GM12878 (cell line): ENCODE results near the gene CYP4V2. TPM values are rescaled to one million over a fixed set of nuclear protein-coding genes. Genes with fewer than 3 reads are reported as not detected.

Experiments
- ATAC-seq: fragments of 200-7000 bp; cut with Tn5 transposase; 3 replicates; pipeline ENCODE4 v1.9.1; 2020; ENCODE audit warnings: mild to moderate bottlenecking, moderate library complexity
- BruUV-seq: library from RNA; stranded (reverse); fragments of 400-500 nt; replicated peaks from 2 replicates; lab custom pipeline; 2021; lab: Mats Ljungman, UMichigan
- CTCF ChIA-PET: fragments of 300-600 bp; sonication (Branson Sonifier 250); formaldehyde crosslinking; extraction: SDS; loops from one replicate; lab custom pipeline; 2021; ENCODE audit warnings: inconsistent platforms; lab: Yijun Ruan, JAX
- POLR2A ChIA-PET: fragments of 350-600 bp; formaldehyde crosslinking; extraction: SDS; loops from one replicate; lab custom pipeline; 2021; ENCODE audit warnings: inconsistent platforms; lab: Charles Lee
- RAD21 ChIA-PET: fragments of 300-600 bp; sonication (Branson Sonifier 250); formaldehyde crosslinking; loops from one replicate; lab custom pipeline; 2023; ENCODE audit warnings: antibody characterized with exemption; ENCODE audit not compliant: unreplicated experiment; lab: Charles Lee
- SMC1A ChIA-PET: fragments of 300-600 bp; sonication (Branson Sonifier 250); formaldehyde crosslinking; loops from one replicate; lab custom pipeline; 2023; ENCODE audit not compliant: unreplicated experiment, uncharacterized antibody; lab: Charles Lee
- DNase-seq: peaks from one replicate; pipeline ENCODE4 v3.0.0-alpha.2; 2011; ENCODE audit warnings: low read depth, low spot score
- FAIRE-seq: peaks from 3 replicates; lab custom pipeline; 2011; peaks lifted over from hg19 to GRCh38; lab: Jason Lieb, UNC
- H2AFZ ChIP-seq: 2 replicates; pipeline ENCODE4 v1.6.0; 2011; ENCODE audit warnings: low read depth, low read length, control low read depth; ENCODE audit not compliant: control insufficient read depth
- H3K27ac ChIP-seq: 2 replicates; pipeline ENCODE4 v1.5.1; 2011; ENCODE audit warnings: control low read depth; ENCODE audit not compliant: control insufficient read depth, insufficient read depth
- H3K27me3 ChIP-seq, 2 experiments: replicated peaks in 1 of 2; 2 replicates each; pipeline versions ENCODE4 v1.6.0 to v1.6.1; 2011; ENCODE audit warnings: low read length in 1 of 2; ENCODE audit not compliant: control insufficient read depth in 2 of 2, insufficient read depth in 2 of 2
- H3K36me3 ChIP-seq, 2 experiments: 2 replicates each; pipeline ENCODE4 v1.5.1; 2011; ENCODE audit warnings: low read length in 1 of 2; ENCODE audit not compliant: control insufficient read depth in 2 of 2, insufficient read depth in 2 of 2
- H3K4me1 ChIP-seq: 2 replicates; pipeline ENCODE4 v1.6.1; 2011; ENCODE audit warnings: mild to moderate bottlenecking, low read length, moderate library complexity, mixed read lengths; ENCODE audit not compliant: control insufficient read depth, insufficient read depth
- H3K4me2 ChIP-seq: 2 replicates; pipeline ENCODE4 v1.6.0; 2011; ENCODE audit warnings: control low read depth; ENCODE audit not compliant: control insufficient read depth, insufficient read depth
- H3K4me3 ChIP-seq: fragments of 200-600 bp; sonication (generic); 2 replicates; pipeline ENCODE4 v1.5.1; 2016
- H3K79me2 ChIP-seq: 2 replicates; pipeline ENCODE4 v1.6.0; 2011; ENCODE audit warnings: low read length; ENCODE audit not compliant: control insufficient read depth, insufficient read depth
- H3K9ac ChIP-seq: 2 replicates; pipeline ENCODE4 v1.8.0; 2011; ENCODE audit warnings: low read length, control low read depth, mixed read lengths; ENCODE audit not compliant: control insufficient read depth, insufficient read depth
- H3K9me3 ChIP-seq: replicated peaks from 3 replicates; pipeline ENCODE4 v1.5.1; 2011; ENCODE audit warnings: mild to moderate bottlenecking, low read length; ENCODE audit not compliant: control insufficient read depth, insufficient read depth
- H4K20me1 ChIP-seq: 2 replicates; pipeline ENCODE4 v1.6.0; 2011; ENCODE audit not compliant: control insufficient read depth, insufficient read depth
- ASH2L ChIP-seq: fragments of 300-600, 200-600 bp; sonication (generic); IDR thresholded peaks from 2 replicates; pipeline ENCODE4 v1.6.1; 2017; ENCODE audit warnings: low read depth, mild to moderate bottlenecking, borderline replicate concordance
- CHD2 ChIP-seq: IDR thresholded peaks from 2 replicates; pipeline ENCODE4 v1.6.1; 2011; ENCODE audit warnings: low read depth, low read length, improper control_type of control experiment, borderline replicate concordance
- CHD4 ChIP-seq: fragments of 200-600 bp; sonication (generic); IDR thresholded peaks from 2 replicates; pipeline ENCODE4 v1.6.1; 2016; ENCODE audit warnings: mild to moderate bottlenecking
- CUX1 ChIP-seq: IDR thresholded peaks from 2 replicates; pipeline ENCODE4 v1.6.1; 2012; ENCODE audit warnings: improper control_type of control experiment, low read depth, low read length; ENCODE audit not compliant: insufficient replicate concordance
- EGR1 ChIP-seq, 2 experiments: IDR thresholded peaks; 1 replicate in 1 of 2; 2 replicates in 1 of 2; pipeline ENCODE4 v1.6.1; 2011 to 2012; ENCODE audit warnings: low read depth in 2 of 2, low read length in 2 of 2, borderline replicate concordance in 1 of 2, mild to moderate bottlenecking in 1 of 2, moderate library complexity in 1 of 2
- GABPA ChIP-seq: IDR thresholded peaks from 2 replicates; pipeline ENCODE4 v1.6.1; 2014; ENCODE audit warnings: antibody characterized with exemption, low read depth, mild to moderate bottlenecking, inconsistent platforms
- IKZF2 ChIP-seq, 2 experiments: fragments of 450-650 bp; IDR thresholded peaks; 2 replicates each; pipeline ENCODE4 v1.6.1; 2017; ENCODE audit warnings: mild to moderate bottlenecking in 2 of 2, moderate library complexity in 2 of 2
- PKNOX1 ChIP-seq: fragments of 450-650 bp; IDR thresholded peaks from 2 replicates; pipeline ENCODE4 v1.6.1; 2016; ENCODE audit warnings: mild to moderate bottlenecking
- POLR2AphosphoS2 ChIP-seq: IDR thresholded peaks from 2 replicates; pipeline ENCODE4 v1.6.1; 2011; ENCODE audit warnings: low read depth, mild to moderate bottlenecking, low read length, improper control_type of control experiment, moderate library complexity
- POLR2AphosphoS5 ChIP-seq: IDR thresholded peaks from 2 replicates; pipeline ENCODE4 v1.6.1; 2011; ENCODE audit warnings: mild to moderate bottlenecking, low read length, inconsistent platforms
- RFX5 ChIP-seq: IDR thresholded peaks from 2 replicates; pipeline ENCODE4 v1.6.1; 2011; ENCODE audit warnings: low read depth, low read length, improper control_type of control experiment
- SMARCA5 ChIP-seq: fragments of 450-650 bp; IDR thresholded peaks from 2 replicates; pipeline ENCODE4 v1.6.1; 2017; ENCODE audit warnings: mild to moderate bottlenecking
- ZNF217 ChIP-seq: fragments of 450-650 bp; IDR thresholded peaks from 2 replicates; pipeline ENCODE4 v1.6.1; 2017; ENCODE audit warnings: antibody characterized with exemption, mild to moderate bottlenecking
- WGBS: methylation state at CpG from one replicate; pipeline ENCODE4 v1.1.6; 2016; ENCODE audit warnings: low lambda C conversion rate; ENCODE audit not compliant: insufficient replicate concordance, insufficient coverage; ENCODE audit errors: missing lambda C conversion rate; 5-methylcytosine and 5-hydroxymethylcytosine counted together
- in situ Hi-C: fragments of 300-500 bp; cut with MboI; formaldehyde crosslinking; loops from 9 replicates; pipeline ENCODE4 v1.14.3; 2018; ENCODE audit warnings: mixed read lengths
- intact Hi-C: fragments of 100-400 bp; cut with micrococcal nuclease; formaldehyde crosslinking; loops from one replicate; pipeline ENCODE4 v1.14.2; 2022; ENCODE audit not compliant: unreplicated experiment
- polyA plus RNA-seq, 11 experiments: library from polyadenylated mRNA; depleted of rRNA in 4 of 11; unstranded in 6 of 11; stranded (reverse) in 5 of 11; fragments of >200 nt; fragmentation: Nextera tagmentation in 4 of 11; fragmentation: Illumina TruSeq in 1 of 11; extraction: Ambion mirVana in 4 of 11; extraction: Trizol in 1 of 11; gene quantifications; 1 replicate in 1 of 11; 2 replicates in 10 of 11; pipeline versions ENCODE4 v1.2.1 to v1.2.3, GENCODE V29; 2011 to 2016; ENCODE audit warnings: inconsistent platforms in 2 of 11, missing spikeins in 2 of 11, low read depth in 1 of 11
- total RNA-seq, 4 experiments: library from RNA; depleted of rRNA in 3 of 4; stranded (reverse); fragments of >200 nt in 3 of 4; fragmentation: Illumina TruSeq in 1 of 4; extraction: Trizol in 1 of 4; gene quantifications; 2 replicates each; pipeline versions ENCODE4 v1.2.1 to v1.2.3, GENCODE V29; 2013 to 2021

The CYP4V2 gene
- total and polyA plus RNA-seq, 10 of the 15 experiments (the other 5 are each of a cell fraction or from before 2014, with no cell fraction given): 1.2 to 8.2 (median 6.8) TPM

GRCh38 chr4:186193851-186194250 lies 2.5 kb downstream of the CYP4V2 start:
- TF ChIP-seq SMARCA5 (no peak), PKNOX1 (peak; percentile 51; the same call in 1 of the 2 replicates)
- no peak overlapping the region for H3K4me2 ChIP-seq
- peaks cover 1% of the 10 kb centered on the region for H3K79me2 ChIP-seq
- in situ Hi-C loops: no loop called here
- intact Hi-C loops: no loop called here
- ATAC-seq: no peak
- no peak for DNase-seq
- no peak overlapping the region for H2AFZ ChIP-seq
- H3K4me3 ChIP-seq: no peak overlapping the region
- POLR2A ChIA-PET: no interaction called here
- H3K4me1 ChIP-seq: peaks cover 7% of the 10 kb centered on the region
- RAD21 ChIA-PET: no interaction called here
- no peak for FAIRE-seq
- SMC1A ChIA-PET: no interaction called here
- WGBS: over 99% methylated on average over 5 of the region's 5 CpGs
- CTCF ChIA-PET: interaction anchor here (2.2 kb wide), 1 partner anchor 8 kb away, joined by 7 read pairs; no protein-coding TSS in a partner anchor
- H3K9me3 ChIP-seq: no peaks in the 10 kb centered on the region
- H3K27me3 ChIP-seq: no peaks in the 10 kb centered on the region
- H3K36me3 ChIP-seq: no peaks in the 10 kb centered on the region
- no peaks in the 10 kb centered on the region for H4K20me1 ChIP-seq
- no peak overlapping the region for H3K27ac ChIP-seq
- H3K9ac ChIP-seq: no peak overlapping the region
- no TSS peak for BruUV-seq

- ATAC-seq (no peak), DNase-seq (no peak), FAIRE-seq (no peak)
- no peaks in the 10 kb centered on the region for H3K4me1 ChIP-seq
- 85% methylated on average over 6 of the region's 6 CpGs for WGBS
- no TSS peak for BruUV-seq
- H4K20me1 ChIP-seq: no peaks in the 10 kb centered on the region
- H3K36me3 ChIP-seq: no peaks in the 10 kb centered on the region
- H3K27ac ChIP-seq: no peak overlapping the region
- no peak overlapping the region for H3K4me3 ChIP-seq
- no peaks in the 10 kb centered on the region for H3K27me3 ChIP-seq
- ChIA-PET CTCF (no interaction called here), SMC1A (interaction anchor here (1.1 kb wide), 1 partner anchor 11 kb away, joined by 3 read pairs; no protein-coding TSS in a partner anchor), POLR2A (no interaction called here), RAD21 (no interaction called here)
- H2AFZ ChIP-seq: no peak overlapping the region
- no peak overlapping the region for H3K9ac ChIP-seq
- no peak overlapping the region for H3K4me2 ChIP-seq
- peaks cover 1% of the 10 kb centered on the region for H3K79me2 ChIP-seq
- in situ Hi-C loops (no loop called here), intact Hi-C loops (no loop called here)
- no peaks in the 10 kb centered on the region for H3K9me3 ChIP-seq
- TF ChIP-seq EGR1 (IDR thresholded peaks at IDR 0.05; ENCODE audit: borderline replicate concordance in 1 of 2, low read depth in 2 of 2, low read length in 2 of 2) (no peak), CHD4 (no peak), ASH2L (no peak), POLR2AphosphoS2 (no peak), GABPA (no peak), IKZF2 (IDR thresholded peaks at IDR 0.05) (no peak), RFX5 (no peak), CHD2 (no peak), POLR2AphosphoS5 (no peak), ZNF217 (no peak), CUX1 (no peak), SMARCA5 (no peak)
These were observed 4.7 kb downstream of the CYP4V2 start for GRCh38 chr4:186196063-186196462.
